Vagina (tissue), 2 donors: Measurements from ENCODE around the gene IP6K2.

Source experiments
- POLR2AphosphoS5 ChIP-seq, 2 donors: sonication (generic); formaldehyde crosslinking; IDR thresholded peaks; one replicate each; pipeline ENCODE4 v1.9.0; 2017; ENCODE audit warnings: antibody characterized with exemption in 2 of 2, mild to moderate bottlenecking in 2 of 2, low read depth in 1 of 2; ENCODE audit not compliant: insufficient read depth in 1 of 2
- TF ChIP-seq, protein P1 (sequence below), 3 experiments: fragments of 450-650 bp in 2 of 3; fragments of 200-600 bp in 1 of 3; sonication (generic) in 1 of 3; IDR thresholded peaks; one replicate each; pipeline ENCODE4 v1.5.1; 2017 to 2019; ENCODE audit warnings: antibody characterized with exemption in 3 of 3, mild to moderate bottlenecking in 2 of 3, moderate library complexity in 2 of 3

- TF ChIP-seq, protein P1, sequence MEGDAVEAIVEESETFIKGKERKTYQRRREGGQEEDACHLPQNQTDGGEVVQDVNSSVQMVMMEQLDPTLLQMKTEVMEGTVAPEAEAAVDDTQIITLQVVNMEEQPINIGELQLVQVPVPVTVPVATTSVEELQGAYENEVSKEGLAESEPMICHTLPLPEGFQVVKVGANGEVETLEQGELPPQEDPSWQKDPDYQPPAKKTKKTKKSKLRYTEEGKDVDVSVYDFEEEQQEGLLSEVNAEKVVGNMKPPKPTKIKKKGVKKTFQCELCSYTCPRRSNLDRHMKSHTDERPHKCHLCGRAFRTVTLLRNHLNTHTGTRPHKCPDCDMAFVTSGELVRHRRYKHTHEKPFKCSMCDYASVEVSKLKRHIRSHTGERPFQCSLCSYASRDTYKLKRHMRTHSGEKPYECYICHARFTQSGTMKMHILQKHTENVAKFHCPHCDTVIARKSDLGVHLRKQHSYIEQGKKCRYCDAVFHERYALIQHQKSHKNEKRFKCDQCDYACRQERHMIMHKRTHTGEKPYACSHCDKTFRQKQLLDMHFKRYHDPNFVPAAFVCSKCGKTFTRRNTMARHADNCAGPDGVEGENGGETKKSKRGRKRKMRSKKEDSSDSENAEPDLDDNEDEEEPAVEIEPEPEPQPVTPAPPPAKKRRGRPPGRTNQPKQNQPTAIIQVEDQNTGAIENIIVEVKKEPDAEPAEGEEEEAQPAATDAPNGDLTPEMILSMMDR (IDR thresholded peaks at IDR 0.05) = no peak
- no peak for TF ChIP-seq POLR2AphosphoS5 (IDR thresholded peaks at IDR 0.05; ENCODE audit: insufficient read depth in 1 of 2, low read depth in 1 of 2)
Observed at GRCh38 chr3:48678566-48679380, 38.2 kb downstream of the IP6K2 start.
